Occipital lobe (tissue), 2 donors: ENCODE data around the gene RRBP1. TPM values are rescaled to one million over a fixed set of nuclear protein-coding genes. Genes with fewer than 3 reads are reported as not detected.

Experiments used
- DNase-seq: peaks from one replicate; lab custom pipeline; 2025; lab: John Stamatoyannopoulos, UW
- total RNA-seq: library from RNA; depleted of rRNA; stranded (reverse); fragments of >200 nt; gene quantifications from one replicate; pipeline ENCODE4 v1.2.3, GENCODE V29; 2014

RRBP1 gene
- total RNA-seq, 1 donor from 2014 or later, result 5.6 TPM

DNA sequence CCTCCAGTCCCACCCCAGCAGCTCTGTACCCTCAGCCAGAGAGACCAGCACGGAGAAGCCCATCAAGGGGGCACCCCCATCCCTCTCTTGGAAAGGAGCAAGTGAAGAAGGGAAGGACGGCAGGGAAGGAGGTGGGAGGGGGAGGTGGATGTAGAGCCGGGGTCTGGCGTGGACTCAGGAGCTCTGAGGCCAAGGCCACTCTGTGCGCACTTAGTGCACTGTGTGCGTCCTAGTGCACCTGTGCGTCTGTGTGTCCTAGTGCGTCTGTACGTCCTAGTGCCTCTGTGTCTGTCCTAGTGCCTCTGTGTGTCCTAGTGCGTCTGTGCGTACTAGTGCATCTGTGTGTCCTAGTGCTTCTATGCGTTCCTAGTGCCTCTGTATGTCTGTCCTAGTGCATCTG, 58.0 kb downstream of the RRBP1 start:
- no peak for DNase-seq

DNA sequence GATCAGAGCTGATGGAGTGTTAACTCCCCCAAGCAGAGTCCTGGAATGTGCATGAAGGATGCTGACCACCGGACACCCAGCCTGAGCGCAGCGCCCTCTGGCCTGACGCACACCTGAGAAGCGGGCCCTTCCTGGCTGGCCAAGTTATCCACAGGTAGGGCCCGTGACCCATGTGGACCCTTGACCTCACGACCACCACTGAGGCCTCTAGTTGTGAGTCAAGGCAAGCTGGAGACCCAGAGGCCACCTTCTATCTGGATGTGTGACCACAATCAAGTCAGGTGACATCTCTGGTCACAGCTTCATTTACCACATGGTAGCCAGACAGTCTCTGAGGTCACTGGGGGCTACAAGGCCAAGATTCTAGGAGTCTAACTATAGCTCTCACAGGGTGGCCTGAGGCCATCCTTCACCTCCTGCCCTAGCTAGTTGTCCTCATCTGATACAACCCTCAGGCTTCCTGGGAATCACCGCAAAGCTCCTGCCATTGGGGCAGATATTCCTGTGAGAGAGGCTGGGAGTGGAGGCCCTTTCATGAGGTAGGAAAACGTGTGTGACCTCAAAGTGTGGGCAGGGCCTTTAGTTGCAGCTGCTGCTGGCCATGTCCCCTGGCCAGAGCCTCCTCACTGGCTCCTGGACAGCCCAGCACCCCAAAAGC, 59.1 kb downstream of the RRBP1 start:
- DNase-seq, result no peak

DNA sequence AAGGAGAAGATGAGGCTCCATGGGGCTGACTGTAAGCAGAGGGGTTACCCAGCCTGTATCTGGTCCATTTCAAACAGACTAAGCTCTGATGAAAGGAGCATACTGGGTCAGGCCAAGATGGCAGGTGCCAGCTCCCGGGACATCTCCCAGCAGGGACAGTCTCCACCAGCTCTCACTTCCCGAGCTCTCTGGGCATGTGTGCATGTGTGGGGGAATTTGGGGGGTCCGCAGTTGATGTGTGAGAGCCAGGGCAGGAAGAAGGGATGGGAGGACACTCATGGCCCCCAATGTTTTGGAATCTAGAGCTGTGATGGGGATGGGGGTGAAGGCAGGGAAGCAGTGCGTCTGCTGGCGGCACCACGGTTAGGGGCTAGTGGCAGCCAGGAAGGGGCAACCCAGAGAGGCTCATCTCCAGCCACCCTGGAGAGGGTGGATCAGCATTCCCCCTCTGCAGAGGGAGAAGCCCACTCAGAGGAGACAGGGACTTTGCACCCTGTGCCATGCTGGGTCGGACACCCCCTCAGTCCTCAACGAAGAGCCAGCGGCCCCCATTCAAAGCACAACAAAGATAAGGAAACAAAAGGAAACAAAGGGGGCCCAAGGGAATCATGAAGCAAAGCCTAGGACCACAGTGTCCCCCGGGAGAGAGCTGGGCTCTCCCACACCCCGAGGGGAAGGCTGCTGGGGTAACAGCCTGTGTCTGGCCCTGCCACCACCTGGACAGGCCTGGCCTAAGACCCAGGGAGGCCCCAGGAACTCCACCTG, 59.8 kb downstream of the RRBP1 start:
- no peak for DNase-seq

DNA sequence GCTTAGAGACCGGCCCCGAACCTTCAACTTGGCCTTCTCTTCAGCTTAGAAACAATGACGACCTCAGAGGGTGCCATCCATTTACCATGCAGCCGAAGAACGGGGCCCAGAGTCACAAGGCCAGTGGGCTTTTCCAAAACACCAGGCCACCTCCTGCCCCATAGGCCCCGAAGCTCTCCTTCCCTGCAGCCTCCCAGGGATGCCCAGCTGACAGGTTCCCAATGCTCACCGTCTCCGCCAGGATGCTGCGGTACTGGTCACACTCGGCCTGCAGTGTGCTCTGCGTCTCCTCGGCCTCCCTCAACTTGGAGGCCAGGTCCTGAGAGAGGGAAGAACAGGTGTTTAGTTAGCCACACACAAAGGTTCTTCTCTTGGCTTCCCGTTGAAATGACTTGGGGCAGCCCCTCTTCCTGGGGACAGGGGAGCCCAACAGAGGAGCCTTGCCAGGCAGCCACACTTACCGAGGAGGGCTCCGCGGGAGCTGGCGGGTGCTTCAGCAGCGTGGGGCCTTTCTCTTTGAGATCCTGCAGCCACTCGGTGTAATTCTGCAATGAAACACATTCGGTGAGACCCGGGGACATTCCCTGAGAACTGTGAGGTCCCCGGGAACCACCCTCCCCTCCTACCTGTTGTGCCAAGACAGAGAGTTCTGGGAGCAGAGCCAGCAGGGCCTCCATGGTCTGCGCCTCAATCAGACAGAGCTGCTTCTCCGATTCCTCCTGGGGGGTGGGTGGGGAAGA, 60.6 kb downstream of the RRBP1 start:
- DNase-seq, result no peak

DNA sequence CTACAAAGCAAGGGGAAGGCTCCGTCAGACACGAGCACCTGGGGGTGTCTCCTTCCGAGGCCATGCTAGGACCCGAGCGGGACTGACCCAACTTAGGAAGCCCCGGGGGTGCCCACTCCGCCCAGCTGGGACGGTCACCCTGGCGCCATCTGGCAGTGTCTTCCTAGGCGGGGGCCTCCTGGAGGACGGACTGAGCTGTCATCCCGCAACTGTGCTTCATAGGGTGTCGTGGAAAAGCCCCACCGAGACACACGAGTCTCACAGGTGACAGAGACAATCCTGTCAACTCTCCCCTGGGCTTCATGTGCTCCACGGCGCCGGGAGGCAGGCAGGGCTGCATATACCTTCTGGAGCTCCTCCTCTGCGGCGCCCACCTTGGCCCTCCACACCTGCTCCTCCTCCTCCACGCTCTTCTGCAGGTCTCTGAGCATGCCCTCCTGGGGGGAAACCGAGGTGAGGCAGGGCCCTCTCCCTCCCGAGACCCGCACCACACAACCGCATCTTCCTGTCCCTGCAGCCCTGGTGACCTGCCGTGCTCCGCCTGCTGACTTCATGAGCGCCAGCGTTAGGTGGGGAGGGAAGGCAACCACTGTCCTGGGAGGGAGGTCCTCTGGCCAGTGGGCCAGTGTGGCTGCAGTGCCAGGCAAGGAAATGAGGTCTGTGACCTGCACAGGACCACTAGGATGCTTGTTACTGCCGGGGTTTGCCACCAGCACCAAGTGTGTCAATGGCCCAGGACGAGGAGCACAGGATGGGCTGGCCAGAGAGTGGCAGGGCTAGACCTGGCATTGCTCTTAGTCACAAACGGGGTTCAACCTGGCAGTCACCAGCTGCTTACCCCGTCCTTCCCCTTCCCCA, 61.4 kb downstream of the RRBP1 start:
- no peak for DNase-seq

DNA sequence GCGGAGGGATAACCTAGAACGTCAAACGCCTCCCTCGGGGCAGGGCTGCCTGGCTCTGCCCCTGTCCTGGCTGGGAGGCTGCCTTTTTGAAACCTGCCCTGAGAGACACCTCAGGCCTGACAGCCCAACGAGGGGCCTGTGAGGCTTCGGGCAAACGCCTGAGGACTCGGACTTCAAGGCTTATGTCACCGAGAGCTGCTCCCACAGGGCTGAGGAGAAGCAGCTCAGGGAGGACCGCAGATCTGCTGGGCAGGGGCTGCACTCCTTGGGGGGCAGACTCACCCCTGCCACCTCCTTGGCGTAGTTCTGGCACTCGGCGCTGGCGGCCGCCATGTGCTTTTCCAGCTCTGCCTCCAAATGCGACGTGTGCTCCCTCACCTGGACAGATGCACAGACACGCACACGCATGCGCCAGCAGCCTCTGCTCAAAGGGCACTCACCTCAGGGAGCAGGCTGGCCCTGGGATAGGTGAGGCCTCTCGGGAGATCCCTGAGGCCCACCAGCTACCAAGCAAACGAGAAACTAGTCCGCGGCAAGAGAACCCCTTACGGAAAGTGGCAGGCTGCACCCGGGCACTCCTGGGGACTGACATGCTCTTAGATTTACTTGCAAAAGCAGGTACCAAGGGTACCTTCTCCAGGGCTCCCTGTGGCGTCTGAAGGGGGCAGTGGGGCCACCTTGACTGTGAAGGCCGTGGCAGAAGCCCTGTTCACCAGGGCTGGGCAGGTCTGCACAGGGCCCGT, 62.5 kb downstream of the RRBP1 start:
- DNase-seq, result no peak

DNA sequence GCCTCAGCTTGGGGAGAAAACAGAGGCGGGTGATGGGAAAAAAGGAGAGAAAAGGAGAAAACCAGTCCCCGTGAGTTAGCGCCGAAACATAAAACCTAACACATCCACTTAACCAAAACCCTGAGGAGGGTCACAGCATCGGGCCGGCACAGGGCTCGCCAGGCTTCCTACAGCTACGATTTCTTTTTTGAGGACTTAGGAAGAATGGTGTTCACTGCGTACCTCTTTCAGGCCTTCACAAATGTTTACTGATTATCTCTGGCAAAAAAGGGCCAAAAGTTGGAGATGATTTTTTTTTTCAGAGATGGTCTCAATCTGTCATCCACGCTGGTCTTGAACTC, 63.4 kb downstream of the RRBP1 start:
- DNase-seq, result no peak

DNA sequence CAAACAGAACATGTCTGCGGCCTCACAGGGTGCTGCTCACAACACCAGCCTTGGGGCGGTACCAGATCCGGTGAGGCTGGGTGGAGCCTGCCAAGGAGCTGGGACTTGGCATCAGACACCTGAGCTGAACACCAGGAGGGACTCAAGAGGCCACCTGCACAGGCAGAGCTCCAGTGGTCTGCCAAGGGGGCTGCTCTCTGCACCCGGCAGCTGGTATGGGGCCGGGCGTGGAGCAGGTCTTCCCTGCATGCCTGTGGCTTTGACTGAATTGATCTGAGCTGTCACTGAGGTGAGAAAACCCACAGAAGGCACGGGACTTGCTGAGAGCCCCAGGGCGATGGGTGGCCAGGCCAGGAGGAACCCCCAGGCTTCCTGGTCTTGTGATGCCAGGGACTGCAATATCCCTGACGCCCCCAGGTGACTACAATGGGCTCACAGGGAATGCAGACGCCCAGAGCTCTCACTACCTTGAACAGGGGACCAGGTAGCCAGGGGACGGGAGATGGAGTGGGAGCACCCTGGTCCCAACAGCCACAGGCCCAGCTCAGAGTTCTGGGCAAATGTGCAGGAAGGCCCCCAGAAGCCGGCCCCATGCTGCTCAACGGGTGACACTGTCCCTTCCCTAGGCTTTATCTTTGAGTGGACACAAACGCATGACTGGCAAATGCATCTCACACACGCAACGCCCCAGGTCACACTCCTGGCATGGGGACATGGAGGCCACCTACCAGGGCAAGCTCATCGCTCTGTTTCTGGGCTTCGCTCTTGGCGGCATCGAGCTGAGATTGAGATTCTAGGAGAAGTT, 64.0 kb downstream of the RRBP1 start:
- DNase-seq, result no peak

DNA sequence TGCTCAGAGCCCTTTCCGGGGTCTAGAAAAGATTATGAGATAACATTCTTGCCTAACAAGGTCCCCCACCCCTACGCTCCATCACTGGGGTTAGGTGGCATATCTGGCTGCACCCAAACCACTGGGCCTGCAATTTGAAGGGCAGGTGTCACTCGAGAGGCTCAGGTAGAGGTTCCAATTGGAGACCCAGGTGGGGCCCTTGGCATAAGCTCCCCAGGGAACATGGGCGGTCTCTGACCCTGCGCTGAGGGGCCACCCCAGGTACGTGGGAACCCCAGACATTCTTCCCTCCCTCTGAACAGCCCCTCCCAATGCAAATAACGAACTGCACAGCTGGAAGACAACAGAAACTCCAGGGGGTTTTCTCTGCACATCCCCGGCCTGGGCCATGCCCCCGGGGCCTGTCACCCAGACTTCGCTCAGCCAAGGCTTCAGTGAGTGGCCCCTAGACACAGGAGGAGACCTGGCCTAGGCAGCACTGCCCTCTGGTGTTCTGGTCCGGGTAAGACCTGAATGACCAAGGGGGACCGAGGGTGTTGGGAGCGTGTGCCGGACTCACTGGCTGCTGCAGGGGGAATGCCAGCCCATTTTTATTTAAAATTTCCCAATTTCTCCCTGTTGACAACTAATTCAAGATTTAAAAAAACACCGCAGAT, 64.7 kb downstream of the RRBP1 start:
- peak; percentile 16 for DNase-seq

DNA sequence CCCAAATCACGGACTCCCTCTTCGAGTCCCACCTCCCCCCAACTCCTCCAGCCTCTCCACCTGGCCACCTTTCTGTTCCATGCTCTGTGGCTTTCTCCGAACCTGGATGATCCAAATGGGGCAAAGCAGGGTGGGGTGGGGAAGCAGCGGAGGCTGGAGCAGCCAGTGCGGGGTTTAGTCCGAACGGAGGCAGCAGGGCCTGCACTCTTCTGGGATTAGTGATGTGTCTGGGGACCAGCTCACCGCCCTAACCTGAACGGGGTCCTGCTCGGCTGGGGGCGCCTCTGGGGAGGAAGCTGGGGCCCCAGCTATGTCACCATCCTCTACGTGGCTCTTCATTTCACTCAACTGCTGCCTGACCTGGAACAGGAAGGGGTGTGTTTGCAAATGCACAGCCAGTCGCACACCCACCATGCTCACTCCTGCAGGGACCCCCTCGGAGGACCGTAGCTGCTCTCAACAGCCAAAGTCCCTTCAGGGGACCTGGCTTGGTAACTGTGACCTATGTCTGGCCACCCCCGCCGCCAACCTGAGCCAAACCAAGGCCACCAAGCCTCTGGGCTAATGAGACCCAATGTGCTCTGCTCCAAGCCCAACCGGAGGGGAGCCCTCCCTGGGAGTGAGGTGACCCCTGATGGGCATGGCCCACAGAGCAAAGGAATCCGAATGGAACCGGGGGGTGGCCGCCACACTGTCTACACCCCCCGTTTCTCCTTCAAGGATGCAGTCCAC, 65.4 kb downstream of the RRBP1 start:
- no peak for DNase-seq

DNA sequence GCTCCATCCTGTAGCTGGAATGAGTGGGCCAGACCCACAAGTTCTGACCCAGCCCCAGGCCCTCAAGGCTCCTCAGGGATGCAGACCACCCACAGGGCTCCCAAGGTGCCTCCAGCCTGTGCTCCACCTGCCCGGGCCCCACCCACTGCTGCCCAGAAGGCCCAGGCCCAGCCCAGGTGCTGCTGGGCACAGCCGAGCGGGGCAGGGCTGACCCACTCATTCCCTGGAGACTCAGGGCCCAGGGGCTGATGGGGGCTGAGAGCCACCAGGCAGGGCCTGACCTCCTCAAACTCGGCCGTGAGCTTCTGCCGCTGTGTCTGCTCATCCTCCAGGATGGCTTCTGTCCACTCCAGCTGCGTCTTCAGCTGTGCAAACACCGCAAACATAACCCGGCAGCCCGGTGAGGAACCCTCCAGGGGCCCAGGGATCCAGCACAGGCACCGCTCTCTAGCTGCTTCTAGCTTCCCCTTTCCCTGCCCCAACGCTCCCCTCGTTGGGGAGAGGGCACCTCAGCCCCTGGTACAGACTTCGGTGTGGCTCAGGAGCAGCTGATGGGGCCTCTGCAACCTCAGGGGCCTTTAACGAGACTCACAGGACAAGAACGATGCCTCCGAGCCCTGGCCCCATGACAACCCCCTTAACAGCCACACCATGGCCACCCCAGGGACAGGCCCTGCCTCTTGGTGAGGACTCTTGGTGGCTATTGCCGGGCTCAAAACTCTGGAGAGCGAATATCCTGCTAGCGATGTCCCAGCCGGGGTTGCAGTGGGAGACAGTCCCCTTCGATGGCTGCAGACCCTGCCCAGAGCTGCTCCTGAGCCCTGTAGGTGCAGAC, 66.2 kb downstream of the RRBP1 start:
- no peak for DNase-seq

DNA sequence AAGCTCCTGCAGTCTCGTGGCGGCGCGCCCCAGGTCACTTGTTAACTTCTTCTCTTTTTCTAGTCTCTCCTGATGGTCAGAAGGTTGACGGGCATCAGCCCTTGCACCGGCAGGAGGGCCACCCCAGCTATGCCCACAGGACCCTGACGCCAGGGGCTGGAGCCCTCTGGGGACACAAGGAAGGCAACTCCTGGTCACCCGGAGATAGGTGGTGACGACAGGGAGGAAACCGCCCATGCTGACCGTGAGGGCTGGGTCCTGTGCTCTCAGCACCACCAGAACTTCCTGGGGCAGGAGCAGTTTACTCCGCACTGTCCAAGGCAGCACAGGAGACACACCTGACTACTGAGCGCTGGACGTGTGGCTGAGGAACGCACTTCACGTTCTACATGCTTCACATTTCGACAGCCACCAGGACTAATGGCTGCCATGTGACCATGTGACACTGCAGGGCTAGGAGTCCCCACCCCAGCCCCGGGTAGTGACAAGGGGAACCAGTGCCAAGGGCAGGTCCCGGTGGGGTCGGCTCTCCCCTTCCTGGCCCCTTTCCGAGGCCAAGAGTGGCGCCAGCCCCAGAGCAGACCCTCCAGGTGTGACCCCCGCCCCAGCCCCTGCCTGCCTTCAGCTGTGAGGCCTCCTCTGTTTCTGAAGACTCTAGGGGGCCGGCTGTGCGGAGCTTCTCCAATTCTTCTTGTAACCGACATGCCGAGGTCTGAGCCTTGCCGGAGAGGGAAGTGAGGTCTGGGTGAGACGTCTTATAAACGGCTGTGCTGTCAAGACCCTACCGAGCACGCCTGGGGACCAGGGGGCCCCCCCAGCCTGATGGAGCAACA, 67.0 kb downstream of the RRBP1 start:
- DNase-seq, result no peak

DNA sequence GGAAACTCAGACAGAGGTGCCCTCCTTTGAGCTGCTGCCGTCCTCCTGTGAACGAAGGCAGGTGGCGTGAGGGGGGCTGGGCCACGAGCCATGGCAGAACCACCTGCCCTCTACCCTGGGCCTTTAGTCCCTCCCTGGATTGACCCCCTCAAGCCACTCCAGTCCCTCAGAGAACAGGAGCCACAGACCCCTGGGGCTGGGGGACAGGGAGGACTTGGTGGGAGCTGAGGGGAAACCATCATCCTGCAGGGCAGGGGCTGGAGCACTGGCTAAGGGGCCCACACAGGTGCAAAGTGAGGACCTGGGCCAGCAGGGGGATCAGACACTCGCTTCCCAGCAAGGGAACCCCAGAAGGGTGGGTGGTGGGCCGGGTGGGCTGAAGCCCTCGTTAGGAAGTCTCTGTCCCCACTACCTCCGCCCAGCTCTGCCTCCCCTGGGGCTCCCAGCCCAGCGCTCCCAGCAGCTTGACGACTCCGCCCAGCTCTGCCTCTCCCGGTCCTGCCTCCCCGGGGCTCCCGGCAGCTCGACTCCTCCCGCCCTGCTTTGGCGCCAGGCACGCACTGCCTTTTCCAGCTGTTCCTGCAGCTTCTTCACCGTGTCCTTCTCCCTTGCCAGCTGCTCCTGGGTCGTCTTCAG, 67.7 kb downstream of the RRBP1 start:
- no peak for DNase-seq

DNA sequence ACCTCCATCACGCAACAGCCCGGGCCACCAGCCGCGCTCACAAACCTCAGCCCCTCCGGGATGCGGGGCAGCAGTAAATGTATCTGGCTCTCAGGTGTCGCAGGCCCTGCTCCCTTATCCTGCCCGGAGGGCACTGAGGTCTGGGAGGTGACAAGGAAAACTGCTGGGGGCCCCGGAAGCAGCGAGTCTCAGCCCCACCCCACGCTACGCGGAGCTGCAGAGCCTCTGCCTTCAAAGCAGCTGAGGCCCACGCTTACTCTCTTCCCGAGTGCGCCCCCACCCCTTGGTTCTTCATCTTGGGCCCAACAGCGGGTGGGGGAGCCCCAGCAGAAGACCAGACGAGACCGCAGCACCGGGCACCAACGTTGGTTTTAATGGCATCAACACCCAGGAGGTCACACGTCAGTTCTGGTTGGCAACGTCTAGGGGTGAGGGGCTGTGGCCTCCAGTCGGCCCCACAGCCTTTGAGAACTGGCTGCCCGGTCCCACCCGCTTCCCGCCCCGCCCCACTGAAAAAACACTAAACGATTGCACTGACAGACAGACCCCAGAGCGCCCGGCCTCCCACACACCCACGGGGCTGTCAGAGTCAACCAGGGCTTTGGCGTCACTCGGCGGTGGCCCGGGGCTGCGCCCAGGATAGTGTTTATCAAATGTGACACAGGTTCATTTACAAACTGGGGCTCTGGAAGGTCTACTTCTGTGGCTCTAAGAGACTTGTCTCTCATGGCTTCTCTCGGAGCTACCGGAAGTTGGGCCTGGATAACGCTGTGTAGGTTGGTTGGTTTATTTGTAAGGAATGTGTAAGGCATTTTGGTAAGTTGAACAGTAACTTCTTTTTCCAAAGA, 68.5 kb downstream of the RRBP1 start:
- no peak for DNase-seq

DNA sequence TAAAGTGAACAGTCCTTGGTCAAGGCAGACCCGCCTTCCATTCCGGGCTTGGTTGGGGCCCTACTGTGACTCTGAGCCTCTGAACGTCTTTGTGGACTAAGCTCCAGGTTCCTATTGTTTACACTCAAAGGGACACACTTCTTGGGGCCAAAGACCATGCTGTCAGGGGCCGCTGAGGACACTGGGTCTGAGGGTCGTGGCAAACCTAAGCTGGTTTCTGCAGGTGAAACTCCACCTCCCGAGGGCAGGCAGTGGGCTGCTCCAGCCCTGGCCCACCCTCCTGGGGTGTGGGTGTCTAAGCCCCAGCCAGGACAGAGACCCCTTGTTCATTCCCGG, 69.1 kb downstream of the RRBP1 start:
- DNase-seq, result no peak
